Ovary (tissue), 9 donors: ENCODE data around the gene AOAH. TPM values are rescaled to one million over a fixed set of nuclear protein-coding genes. Genes with fewer than 3 reads are reported as not detected.

ENCODE experiments used
- DNase-seq, 5 donors: peaks; one replicate each; pipeline ENCODE4 v3.0.0-alpha.2; 2019 to 2020
- H3K27ac ChIP-seq, 2 donors: fragments of 200-600 bp; one replicate each; pipeline versions ENCODE4 v1.5.1 to v1.8.0; 2019 to 2022
- H3K27me3 ChIP-seq: fragments of 200-600 bp; one replicate; pipeline ENCODE4 v1.8.0; 2022
- H3K36me3 ChIP-seq: fragments of 200-600 bp; sonication (generic); one replicate; pipeline ENCODE4 v1.5.1; 2019
- H3K4me1 ChIP-seq: one replicate; pipeline ENCODE4 v1.8.1; 2013; ENCODE audit warnings: mild to moderate bottlenecking, moderate library complexity; ENCODE audit not compliant: insufficient read depth
- H3K4me3 ChIP-seq: fragments of 200-600 bp; sonication (generic); one replicate; pipeline ENCODE4 v1.5.1; 2017
- H3K9me3 ChIP-seq, 2 donors: fragments of 200-600 bp in 1 of 2; sonication (generic) in 1 of 2; one replicate each; pipeline versions ENCODE4 v1.5.1 to v1.8.1; 2013 to 2019; ENCODE audit warnings: mild to moderate bottlenecking in 1 of 2, moderate library complexity in 1 of 2
- EP300 ChIP-seq: sonication (generic); formaldehyde crosslinking; IDR thresholded peaks from one replicate; pipeline ENCODE4 v1.6.1; 2017; ENCODE audit warnings: antibody characterized with exemption
- POLR2A ChIP-seq: fragments of 450-650 bp; IDR thresholded peaks from one replicate; pipeline ENCODE4 v1.6.1; 2017; ENCODE audit warnings: antibody characterized with exemption, mild to moderate bottlenecking, moderate library complexity
- WGBS, 3 donors: extraction: QIAGEN DNeasy Blood & Tissue Kit in 1 of 3; methylation state at CpG; one replicate each; pipeline versions ENCODE4 v1.1.5 to v1.1.7; 2013 to 2017; 5-methylcytosine and 5-hydroxymethylcytosine counted together
- intact Hi-C, 4 donors: fragments of 100-400 bp; cut with DNase I; formaldehyde crosslinking; loops; one replicate each; pipeline versions ENCODE4 v1.11.0 to v1.15.1; 2022 to 2023
- polyA plus RNA-seq, 2 donors: library from polyadenylated mRNA; stranded (reverse); fragments of 200-250 nt in 1 of 2; fragments of 350-450 nt in 1 of 2; fragmentation: Illumina TruSeq in 1 of 2; extraction: RNeasy Lipid Tissue Mini Kit (QIAGEN cat#74804) in 1 of 2; gene quantifications; one replicate each; pipeline ENCODE4 v1.2.3, GENCODE V29; 2013 to 2014
- total RNA-seq, 7 donors: library from RNA; depleted of rRNA in 2 of 7; stranded (reverse); fragments of >200 nt in 2 of 7; fragmentation: NEBNext Ultra II Directional in 3 of 7; extraction: Animal tissue kit (Norgen Biotek cat#: 25700) in 3 of 7; gene quantifications; one replicate each; pipeline versions ENCODE4 v1.1.0 to v1.2.4, GENCODE V29; 2016 to 2023
- TF ChIP-seq, protein P1 (sequence below), 3 donors: fragments of 450-650 bp in 2 of 3; fragments of 200-600 bp in 1 of 3; IDR thresholded peaks; one replicate each; pipeline versions ENCODE4 v1.5.1 to v1.8.0; 2016 to 2022; ENCODE audit warnings: antibody characterized with exemption in 3 of 3, mild to moderate bottlenecking in 1 of 3
- donor health status: DM: no; HTN: no; CAD: no; lungs with moderate emphysema.
- donor health status: DM: no; HTN: no; CAD: no.
- donor health status: Bipolar disorder and iron deficiency.
- donor health status: DM: yes; HTN: yes; CAD: no.
- donor health status: DM: no; HTN: no; CAD: no.
- donor health status: DM: yes; HTN: yes; CAD: no.

Gene AOAH
- total and polyA plus RNA-seq, 9 donors, result 0.83 to 14.0 (median 4.8) TPM

GRCh38 chr7:36526863-36527548 is 197.3 kb downstream of the AOAH start:
- H3K27me3 ChIP-seq, result no peaks in the 10 kb centered on the region
- H3K4me1 ChIP-seq, result no peaks in the 10 kb centered on the region
- H3K9me3 ChIP-seq, result no peaks in the 10 kb centered on the region
- 91 to 99% (median 92%) methylated on average over 3 of the region's 3 CpGs for WGBS, 3 donors
- H3K36me3 ChIP-seq, result no peaks in the 10 kb centered on the region
- no peak overlapping the region for H3K4me3 ChIP-seq
- no peak overlapping the region for H3K27ac ChIP-seq
- no peak for DNase-seq
- intact Hi-C loops, result loop anchor here in 1 of 4 donors (5.0 kb wide), 1 partner anchor 670 kb away; no protein-coding TSS in a partner anchor
- TF ChIP-seq EP300 (no peak), POLR2A (no peak)
- TF ChIP-seq, protein P1, sequence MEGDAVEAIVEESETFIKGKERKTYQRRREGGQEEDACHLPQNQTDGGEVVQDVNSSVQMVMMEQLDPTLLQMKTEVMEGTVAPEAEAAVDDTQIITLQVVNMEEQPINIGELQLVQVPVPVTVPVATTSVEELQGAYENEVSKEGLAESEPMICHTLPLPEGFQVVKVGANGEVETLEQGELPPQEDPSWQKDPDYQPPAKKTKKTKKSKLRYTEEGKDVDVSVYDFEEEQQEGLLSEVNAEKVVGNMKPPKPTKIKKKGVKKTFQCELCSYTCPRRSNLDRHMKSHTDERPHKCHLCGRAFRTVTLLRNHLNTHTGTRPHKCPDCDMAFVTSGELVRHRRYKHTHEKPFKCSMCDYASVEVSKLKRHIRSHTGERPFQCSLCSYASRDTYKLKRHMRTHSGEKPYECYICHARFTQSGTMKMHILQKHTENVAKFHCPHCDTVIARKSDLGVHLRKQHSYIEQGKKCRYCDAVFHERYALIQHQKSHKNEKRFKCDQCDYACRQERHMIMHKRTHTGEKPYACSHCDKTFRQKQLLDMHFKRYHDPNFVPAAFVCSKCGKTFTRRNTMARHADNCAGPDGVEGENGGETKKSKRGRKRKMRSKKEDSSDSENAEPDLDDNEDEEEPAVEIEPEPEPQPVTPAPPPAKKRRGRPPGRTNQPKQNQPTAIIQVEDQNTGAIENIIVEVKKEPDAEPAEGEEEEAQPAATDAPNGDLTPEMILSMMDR (IDR thresholded peaks at IDR 0.05), result no peak

GRCh38 chr7:36523371-36524101 is 200.8 kb downstream of the AOAH start:
- no peaks in the 10 kb centered on the region for H3K4me1 ChIP-seq
- intact Hi-C loops, result no loop called here
- H3K9me3 ChIP-seq, result no peaks in the 10 kb centered on the region
- DNase-seq, result no peak
- H3K27me3 ChIP-seq, result no peaks in the 10 kb centered on the region
- no peak overlapping the region for H3K27ac ChIP-seq
- H3K36me3 ChIP-seq, result no peaks in the 10 kb centered on the region
- WGBS, 3 donors, result 89 to 91% (median 89%) methylated on average over 6 of the region's 6 CpGs
- H3K4me3 ChIP-seq, result no peak overlapping the region
- no peak for TF ChIP-seq POLR2A
- TF ChIP-seq, protein P1 (IDR thresholded peaks at IDR 0.05), result no peak
- no peak for TF ChIP-seq EP300

- no peak overlapping the region for H3K27ac ChIP-seq
- no peaks in the 10 kb centered on the region for H3K36me3 ChIP-seq
- no peak overlapping the region for H3K4me3 ChIP-seq
- no peaks in the 10 kb centered on the region for H3K9me3 ChIP-seq
- intact Hi-C loops, result no loop called here
- H3K27me3 ChIP-seq, result no peaks in the 10 kb centered on the region
- 78 to 83% (median 82%) methylated on average over 10 of the region's 10 CpGs for WGBS, 3 donors
- TF ChIP-seq, protein P1 (IDR thresholded peaks at IDR 0.05), result no peak
- no peak for TF ChIP-seq EP300
- H3K4me1 ChIP-seq, result no peaks in the 10 kb centered on the region
- DNase-seq, result no peak
These were observed 201.8 kb downstream of the AOAH start for GRCh38 chr7:36522453-36523007.

DNA sequence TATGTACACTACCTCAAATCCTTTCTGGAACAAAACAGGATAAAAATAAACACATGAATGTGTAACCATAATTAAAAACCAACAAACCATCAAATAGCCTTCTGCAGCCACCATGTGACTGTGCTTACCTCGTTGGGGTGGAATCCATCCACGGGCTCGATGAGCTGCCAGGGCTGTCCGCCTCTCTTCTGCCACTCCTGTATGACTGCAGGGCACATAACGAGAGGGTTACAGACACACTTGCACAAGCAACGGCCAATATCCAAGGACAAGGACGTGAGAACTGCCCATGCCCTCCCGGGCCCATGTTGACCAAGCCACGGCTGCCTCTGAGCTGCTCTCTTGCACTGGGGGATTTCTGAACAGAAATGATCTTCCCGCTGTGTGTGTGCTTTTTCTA is 202.4 kb downstream of the AOAH start:
- TF ChIP-seq, protein P1 (IDR thresholded peaks at IDR 0.05), result no peak
- TF ChIP-seq POLR2A (no peak), EP300 (no peak)
- Histone ChIP-seq H3K36me3 (no peaks in the 10 kb centered on the region), H3K9me3 (no peaks in the 10 kb centered on the region), H3K27me3 (no peaks in the 10 kb centered on the region), H3K4me3 (no peak overlapping the region), H3K27ac (no peak overlapping the region), H3K4me1 (no peaks in the 10 kb centered on the region)
- WGBS, 3 donors, result 76 to 88% (median 81%) methylated on average over 10 of the region's 10 CpGs
- DNase-seq, result no peak
- intact Hi-C loops, result no loop called here
